ENCODE data around the gene RAVER2. TPM values are rescaled to one million over a fixed set of nuclear protein-coding genes. Genes with fewer than 3 reads are reported as not detected.

The RAVER2 gene
- total RNA-seq, 1 donor from 2014 or later: 23.8 TPM

- no peaks in the 10 kb centered on the region for H3K36me3 ChIP-seq
- intact Hi-C loops (cut with micrococcal nuclease): no loop called here
- no peaks in the 10 kb centered on the region for H3K9me3 ChIP-seq (replicated peaks)
- no peak for TF ChIP-seq CTCF (IDR thresholded peaks at IDR 0.05; ENCODE audit: borderline replicate concordance)
- H3K27ac ChIP-seq (replicated peaks): peak overlapping the region; percentile 89
- peak overlapping the region; percentile 92 for H3K4me3 ChIP-seq
- H3K27me3 ChIP-seq (ENCODE audit: low read depth): no peaks in the 10 kb centered on the region
- H3K4me1 ChIP-seq: peaks cover 59% of the 10 kb centered on the region
- DNase-seq: peak; percentile 16
These were observed 508 bp downstream of the RAVER2 start for GRCh38 chr1:64745181-64745985.

GRCh38 chr1:64745986-64746940 is 1.4 kb downstream of the RAVER2 start:
- no peaks in the 10 kb centered on the region for H3K27me3 ChIP-seq (ENCODE audit: low read depth)
- H3K36me3 ChIP-seq: no peaks in the 10 kb centered on the region
- H3K27ac ChIP-seq (replicated peaks): peak overlapping the region; percentile 89
- no peak for TF ChIP-seq CTCF (IDR thresholded peaks at IDR 0.05; ENCODE audit: borderline replicate concordance)
- intact Hi-C loops (cut with micrococcal nuclease): no loop called here
- peak; percentile 20 for DNase-seq
- no peaks in the 10 kb centered on the region for H3K9me3 ChIP-seq (replicated peaks)
- peak overlapping the region; percentile 92 for H3K4me3 ChIP-seq
- H3K4me1 ChIP-seq: peaks cover 68% of the 10 kb centered on the region

- H3K4me1 ChIP-seq: peaks cover 70% of the 10 kb centered on the region
- no peaks in the 10 kb centered on the region for H3K27me3 ChIP-seq (ENCODE audit: low read depth)
- peak overlapping the region; percentile 12 for H3K4me3 ChIP-seq
- TF ChIP-seq CTCF (IDR thresholded peaks at IDR 0.05; ENCODE audit: borderline replicate concordance): no peak
- H3K9me3 ChIP-seq (replicated peaks): no peaks in the 10 kb centered on the region
- no peak for DNase-seq
- intact Hi-C loops (cut with micrococcal nuclease): no loop called here
- peak overlapping the region; percentile 60 for H3K27ac ChIP-seq (replicated peaks)
- no peaks in the 10 kb centered on the region for H3K36me3 ChIP-seq
These were observed 3.3 kb downstream of the RAVER2 start for GRCh38 chr1:64748222-64748621.

- peaks cover 70% of the 10 kb centered on the region for H3K4me1 ChIP-seq
- no peaks in the 10 kb centered on the region for H3K36me3 ChIP-seq
- TF ChIP-seq CTCF (IDR thresholded peaks at IDR 0.05; ENCODE audit: borderline replicate concordance): no peak
- H3K4me3 ChIP-seq: peak overlapping the region; percentile 12
- H3K27ac ChIP-seq (replicated peaks): peak overlapping the region; percentile 60
- H3K27me3 ChIP-seq (ENCODE audit: low read depth): no peaks in the 10 kb centered on the region
- no peaks in the 10 kb centered on the region for H3K9me3 ChIP-seq (replicated peaks)
- intact Hi-C loops (cut with micrococcal nuclease): no loop called here
- no peak for DNase-seq
These were observed 3.8 kb downstream of the RAVER2 start for GRCh38 chr1:64748706-64749105.

GRCh38 chr1:64750092-64750491 is 5.2 kb downstream of the RAVER2 start:
- no peak for DNase-seq
- TF ChIP-seq CTCF (IDR thresholded peaks at IDR 0.05; ENCODE audit: borderline replicate concordance): no peak
- peaks cover 73% of the 10 kb centered on the region for H3K4me1 ChIP-seq
- no peaks in the 10 kb centered on the region for H3K36me3 ChIP-seq
- no peak overlapping the region for H3K4me3 ChIP-seq
- no peaks in the 10 kb centered on the region for H3K9me3 ChIP-seq (replicated peaks)
- H3K27ac ChIP-seq (replicated peaks): no peak overlapping the region
- H3K27me3 ChIP-seq (ENCODE audit: low read depth): no peaks in the 10 kb centered on the region
- intact Hi-C loops (cut with micrococcal nuclease): loop anchor here (5.0 kb wide), 1 partner anchor 72 kb away; no protein-coding TSS in a partner anchor

Measured in left ventricle myocardium inferior (tissue), 1 donor.